ENCODE measurements around the gene PRPH. TPM values are rescaled to one million over a fixed set of nuclear protein-coding genes. Genes with fewer than 3 reads are reported as not detected.

PRPH gene
- total and polyA plus RNA-seq, 2 of the 4 experiments (the other 2 are of a cell fraction): not detected

- TF ChIP-seq CEBPB (IDR thresholded peaks at IDR 0.05; ENCODE audit: low read depth, low read length) (no peak), CHD1 (IDR thresholded peaks at IDR 0.05; ENCODE audit: low read depth, low read length) (no peak), MAFK (IDR thresholded peaks at IDR 0.05; ENCODE audit: low read depth, low read length) (no peak), MAZ (IDR thresholded peaks at IDR 0.05; ENCODE audit: borderline replicate concordance, low read depth, low read length) (no peak), FOS (IDR thresholded peaks at IDR 0.05; ENCODE audit: low read depth, low read length) (no peak), CTCF (conservative IDR thresholded peaks at IDR 0.05; ENCODE audit: low read depth, low read length) (no peak), BHLHE40 (IDR thresholded peaks at IDR 0.05; ENCODE audit: low read depth, low read length) (no peak), RAD21 (IDR thresholded peaks at IDR 0.05; ENCODE audit: low read length) (no peak), POLR2A (IDR thresholded peaks at IDR 0.05; ENCODE audit: low read depth, low read length) (no peak), RCOR1 (IDR thresholded peaks at IDR 0.05; ENCODE audit: insufficient replicate concordance, low read length) (no peak), NFE2L2 (IDR thresholded peaks at IDR 0.05; ENCODE audit: low read depth, low read length) (no peak), MXI1 (IDR thresholded peaks at IDR 0.05; ENCODE audit: borderline replicate concordance, low read depth, low read length) (no peak), ELK1 (IDR thresholded peaks at IDR 0.05; ENCODE audit: borderline replicate concordance, low read depth, low read length) (no peak), RFX5 (IDR thresholded peaks at IDR 0.05; ENCODE audit: low read depth, low read length) (no peak), USF2 (IDR thresholded peaks at IDR 0.05; ENCODE audit: low read depth, low read length) (no peak), SMC3 (IDR thresholded peaks at IDR 0.05; ENCODE audit: low read depth, low read length) (no peak)
- H3K23ac ChIP-seq (ENCODE audit: low read depth, low read length): no peak overlapping the region
- no peak overlapping the region for H2AFZ ChIP-seq (replicated peaks; ENCODE audit: low read length, poor library complexity)
- peaks cover 10% of the 10 kb centered on the region; the same call in 1 of the 2 replicates for H3K9me1 ChIP-seq (ENCODE audit: insufficient read depth, low read length)
- H3K4me1 ChIP-seq (ENCODE audit: control insufficient read depth, insufficient read depth, low read length): no peaks in the 10 kb centered on the region
- H3K36me3 ChIP-seq (ENCODE audit: control insufficient read depth, insufficient read depth, low read length): peaks cover 17% of the 10 kb centered on the region
- no peak overlapping the region for H3K4me3 ChIP-seq (ENCODE audit: insufficient read depth, low read depth, low read length)
- no TSS peak for BruUV-seq (replicated peaks)
- H3K4ac ChIP-seq (ENCODE audit: low read depth, low read length): no peak overlapping the region
- peaks cover 40% of the 10 kb centered on the region for H4K20me1 ChIP-seq (ENCODE audit: insufficient read depth, low read length)
- WGBS, 2 experiments (ENCODE audit: extremely low coverage in 2 of 2, insufficient read length in 1 of 2): 98% methylated on average over 5 of the region's 7 CpGs; no CpG with 5 or more reads in 1 of the 2 experiments
- H3K9ac ChIP-seq (ENCODE audit: low read depth, low read length): no peak overlapping the region
- no peak overlapping the region for H3K14ac ChIP-seq (replicated peaks; ENCODE audit: low read depth, low read length)
- H3K18ac ChIP-seq (ENCODE audit: low read depth, low read length): no peak overlapping the region
- in situ Hi-C loops (cut with MboI; ENCODE audit: low sequenced_read_pairs) (no loop called here), intact Hi-C loops (cut with micrococcal nuclease) (no loop called here), dilution Hi-C loops (cut with HindIII; ENCODE audit: low sequenced_read_pairs, unreplicated experiment) (no loop called here)
- no peak overlapping the region for H2BK20ac ChIP-seq (ENCODE audit: low read depth, low read length)
- ChIA-PET POLR2A (ENCODE audit: unreplicated experiment) (interaction anchor here (1.2 kb wide), 1 partner anchor 9 kb away, joined by 3 read pairs; no protein-coding TSS in a partner anchor), CTCF (interaction anchor here (0.7 kb wide), 2 partner anchors 11 kb away, joined by 3 to 7 read pairs; no protein-coding TSS in a partner anchor)
- no peak overlapping the region for H2AK5ac ChIP-seq (ENCODE audit: low read depth, low read length)
- H3K4me2 ChIP-seq (ENCODE audit: low read depth, low read length): no peak overlapping the region
- DNase-seq: no peak
- no peak overlapping the region for H4K5ac ChIP-seq (ENCODE audit: low read depth, low read length)
- ATAC-seq (ENCODE audit: low read depth): no peak
- peaks cover 0 to 23% of the 10 kb centered on the region in 2 experiments; a peak in 2 of 4 replicates for H3K79me1 ChIP-seq (ENCODE audit: low read depth in 1 of 2, low read length in 2 of 2)
- no peak overlapping the region for H2AK9ac ChIP-seq (replicated peaks; ENCODE audit: low read depth, low read length, poor library complexity)
- H4K91ac ChIP-seq (ENCODE audit: insufficient read depth, low read depth, low read length): no peak overlapping the region
- no peak overlapping the region for H2BK5ac ChIP-seq (ENCODE audit: low read depth, low read length, poor library complexity, severe bottlenecking)
- peaks cover 2% of the 10 kb centered on the region; the same call in 1 of the 2 replicates for H3K27me3 ChIP-seq (ENCODE audit: control insufficient read depth, insufficient read depth, low read length)
- no peak overlapping the region for H2BK120ac ChIP-seq (ENCODE audit: low read depth, low read length)
- no peak overlapping the region for H3K27ac ChIP-seq (ENCODE audit: insufficient read depth, low read length)
- no peaks in the 10 kb centered on the region for H3K9me3 ChIP-seq (ENCODE audit: control insufficient read depth, insufficient read depth, low read length)
- H4K8ac ChIP-seq (ENCODE audit: low read depth in 2 of 2, low read length in 2 of 2): no peak overlapping the region
- H2BK15ac ChIP-seq (ENCODE audit: low read depth, low read length): no peak overlapping the region
- no peak overlapping the region for H3K56ac ChIP-seq (ENCODE audit: extremely low read depth, insufficient read depth, low read length)
Measured at GRCh38 chr12:49277466-49277865, 17.5 kb upstream of the PRPH start.
